Right ventricle myocardium superior (tissue), 1 donor: ENCODE results near the gene GRB10. TPM values are rescaled to one million over a fixed set of nuclear protein-coding genes. Genes with fewer than 3 reads are reported as not detected.

Source experiments
- ATAC-seq: fragments of 200-7000 bp; cut with Tn5 transposase; one replicate; pipeline ENCODE4 v1.9.1; 2020; ENCODE audit warnings: mild to moderate bottlenecking; ENCODE audit not compliant: poor library complexity
- DNase-seq: peaks from one replicate; pipeline ENCODE4 v3.0.0-alpha.2; 2020
- intact Hi-C: fragments of 100-400 bp; cut with DNase I; formaldehyde crosslinking; loops from one replicate; pipeline ENCODE4 v1.11.2; 2022
- long read RNA-seq: library from polyadenylated mRNA; unstranded; transcript quantifications from one replicate; pipeline ENCODE4 v2.0.0, GENCODE V29; 2021
- total RNA-seq: library from RNA; stranded (reverse); fragmentation: NEBNext Ultra II Directional; extraction: Animal tissue kit (Norgen Biotek cat#: 25700); gene quantifications from one replicate; pipeline ENCODE4 v1.2.1, GENCODE V29; 2021
- donor health status: DM: no; HTN: yes; CAD: no; lungs with severe emphysema.

The GRB10 gene
- 32.2 TPM for total RNA-seq
- long read RNA-seq, full-length matches to known transcripts, result 8 of 54 reads
- long read RNA-seq, partial matches to known transcripts, result 5 of 54 reads
- long read RNA-seq, other reads (novel, unspliced or antisense), result 41 of 54 reads

DNA sequence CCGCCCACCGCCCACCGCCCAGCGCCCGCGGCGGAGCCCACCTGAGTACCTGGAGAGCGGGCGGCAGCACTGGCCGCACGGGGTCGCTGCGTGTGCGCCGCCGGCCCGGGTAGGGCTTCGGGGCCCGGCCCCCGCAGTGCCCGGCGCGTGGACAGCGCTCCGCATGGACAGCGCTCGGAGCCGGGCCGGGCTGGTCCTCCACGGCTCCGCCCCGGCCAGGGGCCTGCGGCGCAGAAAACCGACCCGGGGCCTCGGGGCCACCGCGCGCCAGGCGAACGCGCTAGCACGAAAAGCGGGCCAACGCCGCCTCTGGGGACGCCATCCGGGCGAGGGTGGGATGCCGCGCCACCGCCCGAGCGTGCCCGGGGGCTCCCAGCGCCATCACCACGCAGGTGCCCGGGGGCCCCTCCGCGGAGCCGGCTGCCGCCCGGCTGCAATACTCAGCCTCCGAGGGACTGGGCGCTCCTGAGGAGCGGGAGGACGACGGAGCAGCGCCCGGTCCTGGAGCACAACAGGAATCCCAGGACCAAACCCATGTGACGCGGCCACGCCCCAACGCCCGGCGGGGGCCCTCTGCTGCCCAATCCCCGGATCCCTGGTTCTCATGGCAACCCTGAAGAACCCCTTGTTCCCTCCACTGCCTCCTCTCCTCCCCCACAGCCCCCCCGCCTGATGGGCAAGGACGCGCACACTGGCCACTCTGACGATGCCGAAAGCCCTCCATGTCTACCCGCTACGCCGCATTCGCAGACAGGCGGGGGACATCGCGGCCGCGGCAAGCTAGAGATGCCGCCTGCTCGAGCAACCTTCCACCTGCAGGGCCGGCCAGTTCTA is at the start of gene GRB10:
Gene GRB10, minus strand, starts transcription at position 522 of the 834 bp plus-strand sequence. CDS start 50,574 bp downstream, outside the sequence.
- DNase-seq (peak; percentile 56), ATAC-seq (peak; percentile 89)
- intact Hi-C loops, result loop anchor here (10.0 kb wide), 1 partner anchor 362 kb away; no protein-coding TSS in a partner anchor

DNA sequence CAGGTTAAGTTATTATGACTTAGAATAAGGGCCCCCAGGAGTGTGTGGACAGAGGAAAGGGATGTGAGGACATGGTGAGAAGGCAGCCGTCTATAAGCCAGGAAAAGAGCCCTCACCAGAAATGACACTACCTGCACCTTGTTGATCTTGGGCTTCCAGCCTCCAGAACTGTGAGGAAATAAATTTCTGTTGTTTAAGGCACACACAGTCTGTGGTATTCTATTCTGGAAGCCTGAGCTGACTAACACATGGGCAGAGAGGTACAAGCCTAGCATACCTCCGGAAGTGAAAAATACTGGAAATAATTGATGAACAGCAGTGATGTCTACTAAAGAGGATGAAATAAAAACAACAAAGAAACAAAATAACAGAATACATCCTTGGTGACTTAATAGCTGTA is 46.1 kb upstream of the GRB10 start:
- DNase-seq (no peak), ATAC-seq (no peak)
- intact Hi-C loops, result no loop called here

DNA sequence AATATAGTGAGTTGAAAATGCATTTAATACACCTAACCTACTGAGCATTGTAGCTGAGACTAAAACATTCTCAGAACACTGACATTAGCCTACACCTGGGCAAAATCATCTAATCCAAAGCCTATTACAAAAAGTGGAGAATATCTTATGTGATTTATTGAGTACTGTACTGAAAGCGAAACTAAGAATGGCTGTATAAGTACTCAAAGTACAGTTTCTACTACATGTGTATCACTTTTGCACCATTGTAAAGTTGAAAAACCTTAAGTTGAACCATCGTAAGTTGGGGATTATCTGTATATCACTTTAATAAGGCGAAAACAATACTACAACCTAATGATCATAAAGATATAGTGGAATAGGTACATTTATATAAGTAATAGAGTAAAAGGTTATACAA is 45.4 kb upstream of the GRB10 start:
- DNase-seq, result no peak
- no peak for ATAC-seq
- intact Hi-C loops, result no loop called here

DNA sequence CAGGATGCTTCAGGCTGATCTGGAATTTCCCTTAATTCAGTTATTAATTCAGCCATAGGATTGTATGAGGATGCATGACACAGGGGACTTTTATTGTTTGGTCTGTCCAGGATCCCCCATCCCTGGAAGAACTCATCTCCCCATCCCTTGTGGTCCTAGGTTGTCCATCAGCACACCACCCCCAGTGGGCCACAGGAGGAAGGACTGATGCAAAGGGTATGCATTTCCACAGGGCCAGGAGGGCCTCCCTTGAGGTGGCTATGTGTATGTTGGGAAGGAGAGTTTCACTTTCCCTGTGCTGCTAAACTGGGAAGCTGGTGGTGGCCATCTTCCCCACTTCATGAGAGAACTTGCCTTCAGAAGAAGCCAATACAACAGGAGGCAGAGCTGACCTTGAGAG is 44.6 kb upstream of the GRB10 start:
- ATAC-seq (no peak), DNase-seq (no peak)
- intact Hi-C loops, result no loop called here

DNA sequence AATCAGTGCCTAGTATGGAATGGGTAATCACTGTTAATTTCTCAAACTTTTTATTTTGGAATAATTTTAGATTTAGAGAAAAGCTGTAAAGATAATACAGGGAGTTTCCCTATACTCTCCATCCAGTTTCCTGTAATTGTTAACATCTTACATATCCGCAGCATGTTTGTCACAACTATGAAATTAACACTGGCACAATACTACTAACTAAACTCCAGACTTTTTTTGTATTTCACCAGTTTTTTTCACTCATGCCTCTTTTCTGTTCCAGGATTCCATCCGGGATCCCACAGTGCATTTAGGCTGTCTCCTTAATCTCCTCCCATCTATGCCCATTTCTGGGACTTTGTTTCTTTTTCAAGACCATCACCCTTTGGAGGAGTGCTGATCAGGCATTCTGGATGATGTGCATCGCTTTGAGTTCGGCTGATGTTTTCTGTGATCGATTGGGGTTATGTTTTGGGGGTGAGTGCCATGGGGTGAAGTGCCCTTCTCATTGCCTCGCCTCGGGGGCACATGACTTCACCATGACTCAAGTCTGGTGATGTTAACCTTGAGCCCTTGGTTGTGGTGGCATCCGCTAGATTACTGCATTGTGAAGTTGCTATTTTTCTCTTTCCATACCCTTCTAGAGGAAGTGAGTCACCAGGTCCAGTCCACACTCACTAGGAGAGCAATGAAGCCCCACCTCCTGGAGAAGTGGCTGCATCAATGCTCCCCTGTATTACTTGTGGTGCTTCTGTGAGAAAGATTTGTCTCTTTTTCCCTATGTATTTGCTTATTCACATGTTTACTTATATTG is 43.9 kb upstream of the GRB10 start:
- ATAC-seq (no peak), DNase-seq (no peak)
- intact Hi-C loops, result no loop called here

DNA sequence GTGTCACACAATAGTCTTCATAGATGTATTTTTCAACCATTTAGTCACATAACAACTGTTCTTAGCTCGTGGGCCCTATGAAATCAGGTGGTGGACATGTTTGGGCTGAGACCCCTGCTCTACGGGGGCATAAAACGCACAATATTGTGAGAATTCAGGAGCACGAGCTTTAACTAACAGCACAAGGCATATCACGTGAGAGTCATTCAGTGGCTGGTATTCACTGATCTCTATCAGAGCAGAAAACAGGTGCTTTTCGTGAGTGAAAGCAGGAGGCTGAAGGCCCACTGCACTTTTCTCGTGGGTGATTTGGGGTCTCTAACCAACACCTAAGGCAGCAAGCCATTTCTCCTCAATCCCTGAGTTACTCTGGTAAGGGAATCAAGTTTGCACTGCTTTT is 42.8 kb upstream of the GRB10 start:
- no peak for DNase-seq
- no peak for ATAC-seq
- intact Hi-C loops, result no loop called here

DNA sequence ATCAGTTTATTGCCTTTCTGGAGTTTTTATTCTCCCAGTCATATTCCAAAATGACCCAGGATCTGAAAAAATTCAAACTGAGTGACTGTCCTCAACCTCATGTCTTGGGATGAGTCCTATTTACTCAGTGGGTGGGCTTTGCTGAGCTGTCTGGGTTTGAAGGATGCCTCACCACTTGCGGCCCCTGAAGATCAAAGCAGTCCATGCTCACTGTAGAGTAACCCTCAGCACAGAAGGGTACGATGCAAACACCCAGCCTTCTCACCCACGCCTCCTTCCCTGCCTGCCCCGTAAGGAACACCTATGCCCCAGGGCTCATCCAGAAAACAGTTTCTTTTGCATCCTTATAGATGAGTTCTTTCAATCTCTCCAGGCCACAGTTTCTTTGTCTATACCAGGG is 42.2 kb upstream of the GRB10 start:
- intact Hi-C loops, result no loop called here
- DNase-seq (no peak), ATAC-seq (no peak)

DNA sequence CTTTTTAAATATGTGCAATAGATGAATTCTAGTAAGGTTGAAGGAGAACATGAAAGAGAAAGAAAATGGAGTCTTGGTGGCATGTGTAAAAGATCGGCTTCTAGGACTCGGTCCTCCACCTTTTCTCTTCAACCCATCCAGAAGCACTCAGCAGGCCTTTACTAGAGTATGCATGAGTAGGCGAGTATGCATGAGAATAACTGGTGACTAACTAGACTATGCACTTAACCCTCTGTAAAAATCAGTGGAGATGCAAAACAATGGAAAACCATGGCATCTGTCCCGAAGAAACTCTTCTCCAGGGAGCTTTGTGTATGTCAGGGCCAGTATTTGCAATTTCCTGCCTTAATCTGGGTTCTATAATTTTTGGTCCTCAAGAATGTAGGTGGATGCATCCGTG is 40.0 kb upstream of the GRB10 start:
- DNase-seq, result no peak
- no peak for ATAC-seq
- intact Hi-C loops, result no loop called here

DNA sequence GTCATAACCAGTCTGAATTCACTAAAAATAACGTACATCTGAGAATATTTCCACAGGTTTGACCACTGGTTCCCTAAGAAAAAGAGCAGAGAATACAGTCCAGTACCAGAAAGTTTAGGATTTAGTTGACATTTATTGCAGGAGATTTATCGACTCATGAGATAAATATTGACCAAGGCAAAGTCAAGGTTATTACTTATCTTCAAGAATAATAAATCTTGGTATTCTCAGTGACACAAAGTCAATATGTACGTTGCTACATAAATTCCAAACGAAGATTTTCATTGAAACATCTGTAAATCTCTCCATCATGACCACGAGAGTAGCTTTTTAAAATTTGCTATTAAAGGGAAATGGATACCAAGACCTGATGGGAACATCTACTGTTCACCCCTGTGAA is 39.4 kb upstream of the GRB10 start:
- intact Hi-C loops, result no loop called here
- ATAC-seq (no peak), DNase-seq (no peak)

DNA sequence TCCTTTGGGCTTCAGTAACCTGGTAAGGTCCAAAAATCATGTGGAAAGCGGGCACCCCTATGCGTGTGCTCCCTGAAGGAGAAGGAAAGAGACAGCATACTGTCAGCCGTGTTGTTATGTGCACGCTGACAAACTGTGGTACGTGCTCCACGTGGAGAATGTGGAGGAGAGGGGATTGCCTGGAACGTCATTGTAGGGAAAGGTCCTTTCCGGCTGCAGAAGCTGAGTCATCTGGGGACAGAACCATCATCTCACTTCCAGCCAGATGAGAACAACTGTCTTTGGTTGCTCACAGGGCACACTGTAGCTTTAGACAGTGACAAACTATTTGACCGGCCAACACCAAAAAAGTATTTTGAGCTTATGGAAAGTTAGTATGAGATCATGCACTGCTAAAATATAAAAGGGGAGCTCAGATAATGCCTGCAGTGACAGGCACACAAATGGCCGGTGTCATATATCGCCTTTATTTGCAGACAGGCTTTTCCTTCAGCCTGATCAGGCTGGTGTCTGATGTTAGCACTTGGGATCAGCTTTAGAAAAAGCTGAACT is 38.8 kb upstream of the GRB10 start:
- ATAC-seq, result no peak
- no peak for DNase-seq
- intact Hi-C loops, result no loop called here

DNA sequence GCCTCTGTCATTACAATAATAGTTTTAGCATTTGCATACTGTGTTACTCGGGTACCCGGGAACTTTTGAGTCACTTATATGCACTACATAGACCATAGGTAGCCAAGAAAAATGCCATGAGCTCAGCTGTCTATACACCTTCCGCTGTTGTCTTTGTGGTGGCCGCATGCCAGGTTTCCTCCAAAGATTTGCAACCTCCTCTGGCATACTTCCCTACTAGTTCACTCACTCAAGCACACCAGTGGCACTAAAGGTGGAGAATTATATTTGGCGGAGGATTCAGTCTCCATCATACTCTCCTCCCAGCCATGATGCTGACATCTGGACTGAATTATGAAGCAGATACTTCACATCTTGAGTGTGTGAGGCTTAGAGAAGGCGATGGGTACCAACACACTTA is 35.6 kb upstream of the GRB10 start:
- DNase-seq (no peak), ATAC-seq (no peak)
- intact Hi-C loops, result no loop called here

DNA sequence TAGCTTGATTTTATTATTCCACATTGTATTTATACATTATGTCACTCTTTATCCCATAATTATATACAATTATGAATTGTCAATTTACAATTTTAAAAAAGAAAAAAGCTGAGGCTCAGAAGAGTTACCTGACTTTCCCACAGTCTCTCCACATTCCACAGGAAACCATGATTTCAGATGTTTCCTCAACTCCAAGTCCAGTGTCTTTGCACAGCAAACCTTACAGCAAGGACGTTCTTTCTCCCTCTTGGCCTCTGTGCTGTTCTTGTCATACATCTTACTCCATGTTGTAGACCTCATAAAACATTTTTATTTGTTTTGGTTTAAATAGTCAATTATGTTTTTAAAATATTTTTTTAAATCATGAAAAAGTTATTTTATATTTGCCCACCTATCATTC is 34.9 kb upstream of the GRB10 start:
- intact Hi-C loops, result no loop called here
- DNase-seq (no peak), ATAC-seq (no peak)

DNA sequence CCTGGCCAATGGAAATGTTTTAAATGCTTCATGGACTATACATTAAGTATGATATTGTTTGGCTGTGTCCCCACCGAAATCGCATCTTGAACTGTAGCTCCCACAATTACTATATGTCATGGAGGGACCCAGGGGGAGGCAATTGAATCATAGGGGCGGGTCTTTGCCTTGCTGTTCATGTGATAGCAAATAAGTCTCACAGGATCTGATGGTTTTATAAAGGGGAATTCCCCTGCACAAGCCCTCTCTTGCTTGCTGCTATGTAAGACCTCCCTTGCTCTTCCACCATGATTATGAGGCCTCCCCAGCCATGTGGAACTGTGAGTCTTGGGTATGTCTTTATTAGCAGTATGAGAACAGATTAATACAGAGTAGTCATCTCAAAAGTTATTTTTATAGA is 32.4 kb upstream of the GRB10 start:
- intact Hi-C loops, result no loop called here
- no peak for DNase-seq
- ATAC-seq, result no peak

DNA sequence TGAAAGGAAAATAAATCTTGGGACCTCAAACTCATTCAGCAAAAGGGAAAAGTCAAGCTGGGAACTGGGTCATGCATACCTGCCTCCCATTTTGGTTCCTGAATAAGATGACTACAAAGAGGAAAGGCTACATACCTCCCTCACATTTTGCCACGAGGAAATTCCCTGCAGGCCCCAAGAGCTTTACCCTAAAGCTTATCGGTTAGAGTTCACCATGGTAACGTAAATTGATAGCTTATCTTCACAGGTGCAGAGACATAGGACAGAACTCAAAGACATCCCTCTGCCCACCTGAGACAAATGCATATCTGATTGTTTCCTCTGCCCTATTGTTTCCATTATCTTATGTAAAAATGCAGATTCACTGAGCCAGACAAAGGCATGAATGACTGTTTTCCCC is 31.5 kb upstream of the GRB10 start:
- DNase-seq (no peak), ATAC-seq (no peak)
- intact Hi-C loops, result no loop called here

DNA sequence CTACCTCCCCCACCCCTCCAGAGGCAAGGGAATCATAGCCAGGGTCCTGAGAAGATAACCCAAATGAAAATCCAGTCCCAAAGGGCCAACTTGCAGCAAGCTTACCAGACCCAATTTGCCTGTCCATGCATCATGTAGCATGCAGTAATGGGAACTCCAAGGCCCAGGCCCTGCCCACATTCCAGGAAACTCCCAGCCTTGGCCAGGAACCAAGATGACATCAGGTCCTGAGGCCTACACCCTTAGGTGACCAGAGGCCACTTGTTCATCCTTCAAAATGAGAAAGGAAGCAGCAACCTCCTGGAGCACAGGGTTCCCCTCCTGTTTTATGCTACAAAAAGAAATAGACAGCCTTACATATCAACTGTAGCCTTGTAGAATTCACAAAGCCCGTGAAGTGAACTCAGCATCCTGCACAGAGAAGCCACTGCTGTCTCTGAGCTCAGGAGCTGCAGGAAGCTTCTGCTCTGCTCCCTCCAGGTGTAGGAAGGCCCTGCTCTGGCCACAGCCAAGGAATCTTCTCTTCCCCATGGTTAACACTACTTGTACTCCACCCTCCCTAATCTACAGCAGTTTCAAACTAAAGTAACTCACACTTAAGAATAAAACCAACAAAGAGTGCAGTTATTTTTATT is 30.3 kb upstream of the GRB10 start:
- peak; percentile 96 for ATAC-seq
- intact Hi-C loops, result no loop called here
- DNase-seq, result peak; percentile 83

DNA sequence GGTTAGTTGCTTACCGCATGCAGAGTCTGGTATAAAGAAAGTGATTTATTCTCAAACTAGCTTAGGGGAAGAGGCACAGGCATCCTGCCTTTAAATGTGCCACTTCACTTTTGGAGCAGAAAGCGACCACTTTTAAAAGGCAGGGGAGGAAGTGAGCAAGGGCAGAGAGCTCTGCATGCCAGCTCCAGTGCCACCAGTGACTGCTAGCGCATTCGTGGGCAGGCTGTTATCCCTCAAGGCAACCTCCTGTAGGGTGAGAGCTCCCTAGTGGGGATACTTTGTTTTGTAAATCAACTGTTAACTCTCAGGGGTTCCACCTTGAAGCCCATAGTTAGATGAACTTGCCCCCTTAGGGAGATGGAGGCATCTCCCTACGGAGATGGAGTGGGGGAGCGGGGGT is 29.4 kb upstream of the GRB10 start:
- no peak for DNase-seq
- no peak for ATAC-seq
- intact Hi-C loops, result no loop called here

DNA sequence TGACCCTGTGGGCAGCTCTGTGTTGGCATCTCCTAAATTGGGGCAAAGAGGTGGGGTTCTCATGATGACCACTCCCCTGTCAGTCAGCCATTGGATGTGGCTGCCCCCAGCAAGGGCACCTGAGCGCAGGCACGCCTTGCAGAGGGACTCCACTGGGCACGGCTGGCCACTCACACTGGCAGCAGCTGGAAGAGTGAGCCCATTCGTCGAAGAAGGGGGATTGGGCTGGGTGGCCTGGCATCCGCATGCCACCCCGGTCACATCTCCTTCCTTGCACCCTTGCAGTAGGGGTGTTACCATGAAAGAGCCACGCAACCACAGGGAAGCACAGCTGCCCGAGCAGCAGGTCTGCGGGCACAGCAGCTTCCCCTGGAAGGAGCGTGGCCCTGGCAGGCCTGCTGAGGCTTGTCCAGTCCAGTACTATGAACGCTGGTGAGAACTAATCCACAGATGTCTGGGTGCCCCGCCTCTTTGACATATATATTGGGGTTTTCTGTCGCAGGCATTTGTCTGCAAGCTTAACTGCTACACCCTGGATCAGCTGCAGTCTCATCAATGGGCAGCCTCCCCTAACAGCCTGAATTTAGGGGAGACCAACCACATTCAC is 25.7 kb upstream of the GRB10 start:
- no peak for ATAC-seq
- intact Hi-C loops, result no loop called here
- DNase-seq, result no peak

DNA sequence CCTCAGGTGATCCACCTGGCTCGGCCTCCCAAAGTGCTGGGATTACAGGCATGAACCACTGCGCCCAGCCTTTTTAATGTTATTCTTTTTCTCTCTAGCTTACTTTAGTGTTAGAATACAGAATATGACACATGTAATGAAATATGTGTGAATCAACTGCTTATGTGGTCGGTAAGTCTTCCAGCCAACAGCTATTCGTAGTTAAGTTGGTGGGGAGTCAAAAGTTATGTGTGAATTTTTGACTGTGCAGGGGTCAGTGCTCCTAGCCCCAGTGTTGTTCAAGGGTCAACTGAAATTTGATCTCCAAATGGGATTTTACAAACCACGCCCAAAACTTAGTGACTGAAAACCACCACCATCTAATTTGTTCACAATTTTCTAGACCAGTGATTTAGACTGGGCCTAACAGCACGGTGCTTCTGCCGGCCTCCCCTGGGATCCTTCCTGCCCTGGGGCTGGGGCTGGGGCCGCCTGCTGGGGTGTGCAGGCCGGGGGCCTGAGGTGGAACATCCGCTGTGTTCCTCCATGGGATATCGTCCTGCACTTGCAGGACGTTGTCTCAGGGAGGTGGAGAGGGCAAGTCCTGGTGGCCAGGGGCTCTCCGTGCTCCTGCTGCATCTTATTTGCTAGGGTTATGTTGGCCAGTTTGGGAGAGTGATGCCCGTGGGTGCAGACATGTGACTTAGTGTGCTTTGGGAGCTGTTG is 24.5 kb upstream of the GRB10 start:
- intact Hi-C loops, result no loop called here
- ATAC-seq, result no peak
- DNase-seq, result no peak
